RKO (cell line): ENCODE results near the gene CELA3B.
"Not testable (repeated sequence)": the region's sequence is repeated elsewhere in the genome, so short reads cannot be mapped to it uniquely, and the experiment has no call there.

Experiments
- DNase-seq: peaks from one replicate; pipeline ENCODE4 v3.0.0-alpha.2; 2016; ENCODE audit warnings: low spot score

CELA3B gene

GRCh38 chr1:22007262-22007661, 30.4 kb downstream of the CELA3B start:
- DNase-seq: not testable (repeated sequence)

- DNase-seq: not testable (repeated sequence)
Measured at GRCh38 chr1:22009566-22009965, 32.7 kb downstream of the CELA3B start.

GRCh38 chr1:22012752-22013151, 35.9 kb downstream of the CELA3B start:
- DNase-seq: not testable (repeated sequence)

DNA sequence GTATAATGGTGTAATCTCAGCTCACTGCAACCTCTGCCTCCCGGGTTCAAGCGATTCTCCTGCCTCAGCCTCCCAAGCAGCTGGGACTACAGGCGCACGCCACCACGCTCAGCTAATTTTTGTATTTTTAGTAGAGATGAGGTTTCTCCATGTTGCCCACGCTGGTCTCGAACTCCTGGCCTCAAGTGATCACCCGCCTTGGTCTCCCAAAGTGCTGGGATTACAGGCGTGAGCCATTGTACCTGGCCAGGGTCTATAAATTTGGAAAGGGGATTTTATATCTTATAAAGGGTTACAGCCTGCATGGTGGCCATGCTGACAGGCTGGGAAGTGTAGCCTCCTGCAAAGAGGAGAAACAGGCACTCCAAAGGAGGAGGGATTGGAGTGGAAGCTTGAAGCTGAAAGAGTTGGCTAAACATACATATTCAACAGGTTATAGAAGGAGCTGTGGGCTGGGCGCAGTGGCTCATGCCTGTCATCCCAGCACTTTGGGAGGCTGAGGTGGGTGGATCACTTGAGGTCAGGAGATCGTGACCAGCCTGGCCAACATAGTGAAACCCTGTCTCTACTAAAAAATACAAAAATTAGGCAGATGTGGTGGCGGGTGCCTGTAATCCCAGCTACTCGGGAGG, 37.9 kb downstream of the CELA3B start:
- not testable (repeated sequence) for DNase-seq

DNA sequence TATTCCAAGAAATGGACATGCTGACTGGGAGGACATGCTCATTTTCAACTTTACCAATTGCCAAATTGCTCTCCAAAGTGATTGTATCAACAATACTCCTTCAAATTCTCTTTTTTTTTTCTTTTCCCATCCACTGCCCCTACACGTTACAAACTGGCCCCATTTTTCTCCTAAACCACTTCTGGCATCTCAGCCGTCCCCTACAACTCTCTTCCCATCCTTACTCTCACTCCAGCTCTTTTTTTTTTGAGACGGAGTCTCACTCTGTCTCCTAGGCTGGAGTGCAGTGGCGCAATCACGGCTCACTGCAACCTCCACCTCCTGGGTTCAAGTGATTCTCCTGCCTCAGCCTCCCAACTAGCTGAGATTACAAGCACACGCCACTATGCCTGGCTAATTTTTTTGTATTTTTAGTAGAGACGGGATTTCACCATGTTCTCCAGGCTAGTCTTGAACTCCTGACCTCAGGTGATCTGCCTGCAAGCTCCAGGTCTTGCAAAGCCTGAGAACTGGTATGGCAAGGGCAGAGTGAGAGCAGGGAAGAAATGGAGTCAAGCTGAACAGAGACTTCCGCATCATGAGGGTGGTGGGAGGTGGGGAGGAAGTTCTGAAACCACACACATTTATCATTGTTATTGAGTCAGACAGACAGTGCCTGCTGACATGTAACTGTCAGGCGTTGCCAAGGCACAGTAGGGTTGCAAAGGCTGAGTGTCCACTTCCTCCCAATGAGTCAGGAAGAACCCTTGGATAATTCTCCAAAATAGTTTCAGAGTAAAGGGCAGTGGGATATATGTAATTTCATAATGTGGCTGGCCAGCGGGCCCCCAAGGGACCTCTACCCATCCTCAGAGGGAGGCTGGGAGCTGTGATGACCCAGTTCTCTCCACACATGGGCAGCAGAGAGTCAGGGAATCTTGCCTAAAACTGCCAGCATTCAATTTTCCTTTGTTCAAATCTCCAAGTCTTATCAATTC, 42.0 kb downstream of the CELA3B start:
- DNase-seq: peak; percentile 98

DNA sequence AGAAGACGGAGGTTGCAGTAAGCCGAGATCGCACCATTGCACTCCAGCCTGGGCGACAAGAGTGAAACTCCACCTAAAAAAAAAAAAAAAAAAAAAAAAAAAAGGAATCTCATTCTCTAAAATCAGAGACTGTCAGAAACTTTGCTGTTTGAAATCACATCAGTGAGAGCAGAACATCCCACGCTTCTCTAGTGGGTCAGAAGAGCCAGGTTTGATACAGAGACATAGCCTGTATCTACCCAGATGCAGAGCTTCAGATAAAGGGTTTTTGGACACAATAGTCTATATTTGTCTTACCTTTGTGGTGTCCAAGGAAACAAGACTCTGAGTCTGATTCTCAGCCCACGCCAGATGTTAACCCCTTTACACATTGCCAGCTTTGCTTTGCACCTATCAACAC, 44.2 kb downstream of the CELA3B start:
- no peak for DNase-seq

GRCh38 chr1:22024485-22025367, 47.9 kb downstream of the CELA3B start:
- DNase-seq: peak; percentile 86

- DNase-seq: peak; percentile 95
Measured at GRCh38 chr1:22025368-22026155, 48.7 kb downstream of the CELA3B start.

DNA sequence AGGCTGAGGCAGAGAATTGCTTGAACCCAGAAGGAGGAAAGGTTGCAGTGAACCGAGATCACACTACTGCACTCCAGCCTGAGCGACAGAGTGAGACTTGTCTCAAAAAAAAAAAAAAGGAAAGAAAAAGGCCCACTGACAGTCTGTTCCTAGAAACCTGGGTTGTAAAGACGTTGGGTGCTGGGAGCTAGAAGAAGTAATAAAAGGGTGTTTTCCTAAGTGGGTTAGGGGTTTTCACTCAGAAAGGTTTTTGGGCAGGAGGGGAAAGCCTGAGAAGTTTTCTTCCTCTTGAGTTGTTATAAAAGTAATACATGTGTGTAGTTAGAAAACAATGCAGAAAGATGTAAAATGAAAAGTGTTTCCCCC, 50.1 kb downstream of the CELA3B start:
- no peak for DNase-seq

DNA sequence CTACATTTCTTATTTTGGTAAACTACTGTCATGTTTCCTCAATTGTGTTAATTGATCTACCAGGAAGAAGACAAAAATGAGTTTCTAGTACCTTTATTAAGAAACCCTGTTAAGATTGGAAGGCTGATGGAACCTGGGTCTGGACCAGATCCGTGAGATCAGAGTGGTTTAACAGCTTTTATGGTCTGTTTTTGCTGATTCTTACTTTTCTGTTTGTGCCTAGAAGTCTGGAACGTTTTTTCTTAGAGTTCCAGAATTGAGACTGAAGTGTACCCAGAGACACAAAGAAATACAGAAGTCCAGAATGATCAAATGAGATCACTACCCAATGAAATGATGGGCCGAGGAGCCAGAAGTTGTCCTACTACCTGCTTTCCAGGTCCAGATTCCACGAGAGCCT, 53.2 kb downstream of the CELA3B start:
- no peak for DNase-seq

GRCh38 chr1:22030473-22030872, 53.7 kb downstream of the CELA3B start:
- DNase-seq: no peak

DNA sequence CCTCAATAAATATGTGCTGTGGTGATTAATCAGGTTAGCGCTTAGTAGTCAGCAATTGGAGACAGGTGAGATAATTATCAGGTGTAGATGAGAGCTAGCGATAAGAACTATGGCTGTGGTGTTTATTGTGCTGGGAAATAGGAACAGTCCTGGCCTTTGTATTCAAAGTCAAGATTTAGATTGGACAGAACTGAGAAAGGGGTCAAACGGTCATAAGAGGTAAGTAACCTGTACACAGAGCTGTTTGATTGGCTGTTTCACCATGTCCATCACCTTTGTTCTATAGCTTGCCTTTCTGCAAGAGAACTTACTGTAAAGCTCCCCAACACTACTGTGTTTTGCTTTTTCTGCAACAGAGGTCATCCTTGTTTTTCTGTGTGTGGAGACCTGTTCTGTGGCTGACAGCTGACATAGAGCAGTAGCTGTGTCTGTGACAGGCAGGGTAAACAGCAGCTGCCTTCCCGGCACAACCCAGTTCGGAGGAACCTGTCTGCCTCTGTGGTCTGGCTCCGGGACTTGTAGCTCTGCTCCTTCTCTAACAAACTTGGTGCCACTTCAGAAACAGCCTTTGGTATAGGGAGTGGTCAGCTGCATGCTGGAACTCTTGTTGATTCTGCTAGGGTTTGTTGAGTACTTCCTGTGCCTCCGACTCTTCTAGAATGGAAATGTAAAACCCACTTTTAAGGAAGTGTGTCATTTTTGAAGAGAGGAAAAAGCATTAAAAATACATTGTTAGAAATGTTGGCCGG, 54.6 kb downstream of the CELA3B start:
- DNase-seq: no peak

- not testable (repeated sequence) for DNase-seq
Measured at GRCh38 chr1:22034834-22035233, 58.0 kb downstream of the CELA3B start.

- no peak for DNase-seq
Measured at GRCh38 chr1:22037520-22037919, 60.7 kb downstream of the CELA3B start.

DNA sequence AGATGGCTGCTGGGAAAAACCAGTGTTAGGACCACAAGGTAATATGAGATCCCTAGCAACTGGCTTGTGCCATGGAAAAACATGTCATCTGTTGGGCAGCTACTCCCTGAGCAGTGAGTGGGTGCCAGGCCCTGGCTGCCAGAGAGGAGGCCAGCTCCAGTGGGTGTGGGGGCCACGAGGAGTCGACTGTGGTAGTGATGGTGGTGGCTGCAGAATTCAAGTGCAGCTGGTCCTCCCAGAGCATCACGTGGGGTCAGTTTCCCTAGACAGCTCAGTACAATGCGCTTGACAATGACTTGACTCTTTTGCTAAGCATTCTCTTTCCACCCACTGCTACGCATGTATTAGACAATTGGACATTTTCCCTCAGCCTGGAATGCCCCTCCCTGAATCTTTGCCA, 61.2 kb downstream of the CELA3B start:
- no peak for DNase-seq
